GM12878 (cell line): ENCODE results near the gene STARD8. TPM values are rescaled to one million over a fixed set of nuclear protein-coding genes. Genes with fewer than 3 reads are reported as not detected.

Experiments
- JUND ChIP-seq: IDR thresholded peaks from 2 replicates; pipeline ENCODE4 v1.6.1; 2012; ENCODE audit warnings: low read depth, mild to moderate bottlenecking, low read length, improper control_type of control experiment, moderate library complexity
- MEF2B ChIP-seq: fragments of 450-650 bp; IDR thresholded peaks from 2 replicates; pipeline ENCODE4 v1.6.1; 2018; ENCODE audit warnings: mild to moderate bottlenecking, moderate library complexity; ENCODE audit not compliant: partially characterized antibody, poor library complexity, severe bottlenecking
- MTA3 ChIP-seq: IDR thresholded peaks from 2 replicates; pipeline ENCODE4 v1.6.1; 2012; ENCODE audit warnings: low read length, inconsistent platforms, borderline replicate concordance
- MYC ChIP-seq: IDR thresholded peaks from 2 replicates; pipeline ENCODE4 v1.6.1; 2011; ENCODE audit warnings: mild to moderate bottlenecking, low read length, moderate library complexity, inconsistent platforms; ENCODE audit not compliant: insufficient read depth, insufficient replicate concordance, insufficient read length, severe bottlenecking
- NFYA ChIP-seq: IDR thresholded peaks from 2 replicates; pipeline ENCODE4 v1.6.1; 2011; ENCODE audit warnings: low read depth, mild to moderate bottlenecking, low read length, improper control_type of control experiment, borderline replicate concordance
- RELB ChIP-seq: fragments of 450-650 bp; IDR thresholded peaks from 2 replicates; pipeline ENCODE4 v1.6.1; 2017; ENCODE audit warnings: low read depth, mild to moderate bottlenecking, moderate library complexity
- TARDBP ChIP-seq: IDR thresholded peaks from 2 replicates; pipeline ENCODE4 v1.6.1; 2016; ENCODE audit warnings: borderline replicate concordance
- USF2 ChIP-seq: IDR thresholded peaks from 2 replicates; pipeline ENCODE4 v1.6.1; 2011; ENCODE audit warnings: low read depth, low read length, improper control_type of control experiment, borderline replicate concordance
- polyA plus RNA-seq, 11 experiments: library from polyadenylated mRNA; depleted of rRNA in 4 of 11; unstranded in 6 of 11; stranded (reverse) in 5 of 11; fragments of >200 nt; fragmentation: Nextera tagmentation in 4 of 11; fragmentation: Illumina TruSeq in 1 of 11; extraction: Ambion mirVana in 4 of 11; extraction: Trizol in 1 of 11; gene quantifications; 1 replicate in 1 of 11; 2 replicates in 10 of 11; pipeline versions ENCODE4 v1.2.1 to v1.2.3, GENCODE V29; 2011 to 2016; ENCODE audit warnings: inconsistent platforms in 2 of 11, missing spikeins in 2 of 11, low read depth in 1 of 11
- total RNA-seq, 4 experiments: library from RNA; depleted of rRNA in 3 of 4; stranded (reverse); fragments of >200 nt in 3 of 4; fragmentation: Illumina TruSeq in 1 of 4; extraction: Trizol in 1 of 4; gene quantifications; 2 replicates each; pipeline versions ENCODE4 v1.2.1 to v1.2.3, GENCODE V29; 2013 to 2021
- TF ChIP-seq, protein P1 (sequence below): fragments of 450-650 bp; conservative IDR thresholded peaks from 2 replicates; pipeline ENCODE4 v1.6.1; 2017; ENCODE audit warnings: mild to moderate bottlenecking, moderate library complexity

Gene STARD8
- total and polyA plus RNA-seq, 10 of the 15 experiments (the other 5 are each of a cell fraction or from before 2014, with no cell fraction given), result 0.03 to 0.14 (median 0.07) TPM; not detected in 6

GRCh38 chrX:68647156-68647957 lies at the start of gene STARD8 (continued):
- TF ChIP-seq RELB (no peak), MTA3 (no peak), MEF2B (no peak), JUND (no peak), NFYA (no peak), TARDBP (no peak), MYC (no peak), USF2 (no peak)
- TF ChIP-seq, protein P1, sequence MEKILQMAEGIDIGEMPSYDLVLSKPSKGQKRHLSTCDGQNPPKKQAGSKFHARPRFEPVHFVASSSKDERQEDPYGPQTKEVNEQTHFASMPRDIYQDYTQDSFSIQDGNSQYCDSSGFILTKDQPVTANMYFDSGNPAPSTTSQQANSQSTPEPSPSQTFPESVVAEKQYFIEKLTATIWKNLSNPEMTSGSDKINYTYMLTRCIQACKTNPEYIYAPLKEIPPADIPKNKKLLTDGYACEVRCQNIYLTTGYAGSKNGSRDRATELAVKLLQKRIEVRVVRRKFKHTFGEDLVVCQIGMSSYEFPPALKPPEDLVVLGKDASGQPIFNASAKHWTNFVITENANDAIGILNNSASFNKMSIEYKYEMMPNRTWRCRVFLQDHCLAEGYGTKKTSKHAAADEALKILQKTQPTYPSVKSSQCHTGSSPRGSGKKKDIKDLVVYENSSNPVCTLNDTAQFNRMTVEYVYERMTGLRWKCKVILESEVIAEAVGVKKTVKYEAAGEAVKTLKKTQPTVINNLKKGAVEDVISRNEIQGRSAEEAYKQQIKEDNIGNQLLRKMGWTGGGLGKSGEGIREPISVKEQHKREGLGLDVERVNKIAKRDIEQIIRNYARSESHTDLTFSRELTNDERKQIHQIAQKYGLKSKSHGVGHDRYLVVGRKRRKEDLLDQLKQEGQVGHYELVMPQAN, result no peak
